Measurements from ENCODE around the gene BRWD1.

BRWD1 gene

GRCh38 chr21:39319251-39319756, 5.9 kb upstream of the BRWD1 start:
- Histone ChIP-seq H4K20me1 (no peaks in the 10 kb centered on the region), H3K4me1 (peaks cover 18 to 36% (median 33%) of the 10 kb centered on the region in 10 experiments), H3K4me2 (no peak overlapping the region), H3K4me3 (no peak overlapping the region), H3K36me3 (no peaks in the 10 kb centered on the region), H3K27ac (no peak overlapping the region), H3K9ac (no peak overlapping the region), H3K27me3 (no peaks in the 10 kb centered on the region), H3K9me3 (replicated peaks in 1 of 11) (no peaks in the 10 kb centered on the region)
- no peak for TF ChIP-seq Cebpa-rat (IDR thresholded peaks at IDR 0.05)

GRCh38 chr21:39318091-39318959, 4.9 kb upstream of the BRWD1 start:
- Histone ChIP-seq H3K4me3 (no peak overlapping the region), H4K20me1 (no peaks in the 10 kb centered on the region), H3K4me2 (peak overlapping the region; percentile 0 to 46 (median 29); a peak in 19 of 22 replicates), H3K9ac (no peak overlapping the region), H3K27ac (no peak overlapping the region), H3K4me1 (peaks cover 18 to 36% (median 34%) of the 10 kb centered on the region in 10 experiments), H3K27me3 (no peaks in the 10 kb centered on the region), H3K36me3 (no peaks in the 10 kb centered on the region), H3K9me3 (replicated peaks in 1 of 11) (no peaks in the 10 kb centered on the region)
- no peak for TF ChIP-seq Cebpa-rat (IDR thresholded peaks at IDR 0.05)

DNA sequence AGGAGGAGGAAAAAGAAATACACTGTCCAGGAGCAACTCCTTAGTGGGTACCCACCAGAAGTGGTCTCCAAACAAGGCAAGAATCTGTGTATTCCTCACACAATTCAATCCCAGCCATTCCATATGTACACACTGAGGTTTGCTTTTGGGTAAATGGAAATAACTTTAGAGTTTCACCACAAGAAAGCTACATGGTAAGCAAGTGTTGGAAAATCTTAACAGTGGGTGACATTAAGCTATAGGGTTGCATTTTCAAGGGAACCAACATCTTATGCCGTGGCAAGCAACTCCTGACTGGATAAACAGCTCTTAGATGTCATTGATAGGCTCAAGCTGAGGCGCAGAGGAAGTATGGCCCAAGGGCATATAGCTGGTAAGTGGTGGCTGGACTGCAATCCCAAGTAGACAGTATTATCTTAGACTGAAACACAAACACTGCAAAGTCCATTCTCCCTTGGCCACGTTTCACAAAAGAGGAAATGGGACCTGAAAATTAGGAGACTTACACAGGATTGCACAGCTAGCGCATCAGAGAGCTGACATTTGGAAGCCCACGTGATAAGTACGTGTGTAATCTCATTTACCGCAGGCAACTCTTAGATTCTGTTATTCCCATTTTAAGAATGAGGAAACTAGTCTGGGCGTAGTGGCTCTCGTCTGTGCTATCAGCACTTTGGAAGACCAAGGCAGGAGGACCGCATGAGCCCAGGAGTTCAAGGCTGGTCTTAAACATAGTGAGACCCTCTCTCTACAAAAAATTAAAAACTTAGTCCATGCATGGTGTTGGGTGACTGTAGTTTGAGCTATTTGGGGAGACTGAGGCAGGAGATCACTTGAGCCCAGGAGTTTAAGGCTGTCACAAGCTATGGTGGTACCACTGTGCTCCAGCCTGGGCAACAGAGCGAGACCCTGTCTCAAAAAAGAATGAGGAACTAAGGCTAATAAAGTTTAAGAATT, 4.0 kb upstream of the BRWD1 start:
- Histone ChIP-seq H3K9ac (no peak overlapping the region), H3K27ac (0 out of 22 replicates have a peak overlapping the region, but pooled peaks of 1 of the 11 experiments have one; percentile 25), H3K4me1 (peaks cover 18 to 36% (median 34%) of the 10 kb centered on the region in 10 experiments), H4K20me1 (no peaks in the 10 kb centered on the region), H3K4me2 (peak overlapping the region; percentile 0 to 46 (median 29); a peak in 19 of 22 replicates), H3K9me3 (replicated peaks in 1 of 11) (no peaks in the 10 kb centered on the region), H3K27me3 (no peaks in the 10 kb centered on the region), H3K4me3 (no peak overlapping the region), H3K36me3 (no peaks in the 10 kb centered on the region)
- no peak for TF ChIP-seq Cebpa-rat (IDR thresholded peaks at IDR 0.05)

DNA sequence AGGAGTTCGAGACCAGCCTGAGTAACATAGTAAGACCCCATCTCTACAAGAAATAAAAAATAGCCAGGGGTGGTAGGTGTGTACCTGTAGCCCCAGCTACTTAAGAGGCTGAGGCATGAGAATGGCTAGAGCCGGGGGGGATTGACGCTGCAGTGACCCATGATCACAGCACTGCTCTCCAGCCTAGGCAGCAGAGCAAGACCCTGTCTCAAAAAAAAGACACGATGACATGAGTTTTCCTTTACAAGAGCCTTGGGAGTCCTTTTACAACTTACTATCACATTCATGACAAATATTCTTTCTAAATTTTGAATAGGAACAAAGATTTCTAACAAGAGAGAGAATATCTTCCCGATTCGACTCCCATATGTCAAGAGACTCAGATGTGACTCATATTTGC, 3.3 kb upstream of the BRWD1 start:
- peaks cover 22 to 40% (median 38%) of the 10 kb centered on the region in 10 experiments for H3K4me1 ChIP-seq
- H3K36me3 ChIP-seq = peaks cover 0 to 4% (median 2%) of the 10 kb centered on the region in 11 experiments; a peak in 12 of 22 replicates
- H3K9ac ChIP-seq = no peak overlapping the region
- no peaks in the 10 kb centered on the region for H3K27me3 ChIP-seq
- H3K4me3 ChIP-seq = no peak overlapping the region
- no peak for TF ChIP-seq Cebpa-rat (IDR thresholded peaks at IDR 0.05)
- 0 out of 22 replicates have a peak overlapping the region, but pooled peaks of 1 of the 11 experiments have one; percentile 25 for H3K27ac ChIP-seq
- H4K20me1 ChIP-seq = peaks cover 0 to 5% (median 5%) of the 10 kb centered on the region in 11 experiments; a peak in 17 of 22 replicates
- no peak overlapping the region for H3K4me2 ChIP-seq
- H3K9me3 ChIP-seq (replicated peaks in 1 of 11) = no peaks in the 10 kb centered on the region

- Histone ChIP-seq H3K27me3 (no peaks in the 10 kb centered on the region), H3K4me3 (no peak overlapping the region), H3K4me1 (peaks cover 31 to 49% (median 46%) of the 10 kb centered on the region in 10 experiments), H3K9ac (no peak overlapping the region), H3K27ac (peak overlapping the region in 1 of 11 experiments; percentile 19; a peak in 1 of 22 replicates), H4K20me1 (peaks cover 7 to 14% (median 14%) of the 10 kb centered on the region in 11 experiments; a peak in 21 of 22 replicates), H3K36me3 (peaks cover 7 to 13% (median 11%) of the 10 kb centered on the region in 11 experiments), H3K9me3 (replicated peaks in 1 of 11) (no peaks in the 10 kb centered on the region), H3K4me2 (peak overlapping the region in 9 of 11 experiments; percentile 17 to 93 (median 83); a peak in 12 of 22 replicates)
- no peak for TF ChIP-seq Cebpa-rat (IDR thresholded peaks at IDR 0.05)
Observed at GRCh38 chr21:39315603-39316445, 2.4 kb upstream of the BRWD1 start.

DNA sequence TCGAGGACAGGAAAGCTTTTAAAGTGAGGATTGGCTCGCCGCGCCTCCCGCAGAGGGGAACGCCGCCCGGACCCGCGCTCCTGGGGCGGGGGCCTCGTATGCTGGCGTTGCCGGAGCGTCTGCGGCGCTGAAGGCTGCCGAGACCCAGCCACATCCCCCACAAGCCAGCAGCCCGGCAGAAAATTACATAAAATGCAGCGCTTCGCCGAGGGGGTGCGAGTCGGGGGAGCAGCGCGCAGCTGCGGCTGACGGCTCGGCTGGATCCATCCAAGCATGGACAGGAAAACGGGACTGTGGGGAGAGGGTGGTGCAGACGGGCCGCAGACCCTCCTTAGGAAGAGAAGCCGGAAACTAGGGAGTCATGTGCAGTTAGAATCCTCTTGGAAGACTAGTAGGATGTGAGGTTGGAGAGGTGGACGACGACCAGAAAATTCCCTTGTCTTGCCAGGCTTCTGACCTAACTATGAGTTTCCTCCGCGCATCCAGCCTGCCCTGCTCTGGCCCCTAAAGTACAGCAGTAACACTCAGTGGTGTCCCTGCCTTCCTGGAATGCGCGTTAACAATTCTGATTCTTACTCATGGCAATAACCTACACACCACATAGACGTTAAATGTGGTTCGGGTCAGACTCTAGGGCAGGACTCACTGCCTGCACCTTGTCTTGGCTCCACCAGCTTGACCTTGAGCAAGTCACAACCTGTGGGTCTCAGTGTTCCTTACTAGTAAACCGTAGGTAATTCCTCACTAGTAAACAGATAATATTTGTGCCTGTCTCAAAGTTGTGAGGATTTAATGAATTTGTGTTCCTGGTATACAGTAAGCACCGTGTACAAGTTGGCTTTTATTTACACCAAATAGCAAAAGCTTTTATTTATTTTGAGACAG, 953 bp upstream of the BRWD1 start:
- Histone ChIP-seq H3K4me2 (peak overlapping the region; percentile 79 to 94 (median 83)), H3K4me1 (peaks cover 31 to 53% (median 46%) of the 10 kb centered on the region in 10 experiments), H3K36me3 (peaks cover 21 to 27% (median 25%) of the 10 kb centered on the region in 11 experiments), H3K4me3 (peak overlapping the region; percentile 60 to 86 (median 79)), H3K27me3 (no peaks in the 10 kb centered on the region), H4K20me1 (peaks cover 11 to 29% (median 28%) of the 10 kb centered on the region in 11 experiments; a peak in 21 of 22 replicates), H3K27ac (peak overlapping the region; percentile 95 to 100 (median 99)), H3K9ac (peak overlapping the region; percentile 90 to 99 (median 97)), H3K9me3 (replicated peaks in 1 of 11) (no peaks in the 10 kb centered on the region)
- TF ChIP-seq Cebpa-rat (IDR thresholded peaks at IDR 0.05) = no peak

DNA sequence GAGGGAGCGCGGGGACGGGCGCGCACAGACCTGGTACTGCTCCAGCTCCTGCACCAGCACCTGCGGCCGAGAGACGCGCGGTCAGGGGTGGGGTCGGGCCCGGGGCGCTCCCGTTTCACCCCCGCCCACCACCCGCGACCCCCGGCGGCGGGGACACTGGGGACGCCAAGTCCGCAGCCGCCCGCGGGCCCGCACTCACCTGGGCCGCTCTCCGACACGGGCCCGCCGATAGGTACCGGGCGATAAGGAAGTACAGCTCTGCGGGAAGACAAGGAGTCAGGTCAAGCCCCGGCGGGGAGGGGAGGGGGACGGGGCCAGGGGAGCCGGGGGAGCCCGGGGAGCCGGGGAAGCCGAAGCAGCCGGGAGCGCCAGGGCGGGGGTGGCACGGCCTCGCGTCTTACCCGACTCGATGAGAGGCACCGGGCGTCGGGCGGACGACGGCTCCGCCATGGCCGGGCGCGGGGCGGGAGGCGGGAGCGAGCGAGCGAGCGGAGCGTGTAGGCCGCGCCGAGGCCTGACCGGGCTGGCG, 326 bp downstream of the BRWD1 start:
- Histone ChIP-seq H3K4me2 (peak overlapping the region; percentile 79 to 94 (median 83); a peak in 14 of 22 replicates), H3K9ac (peak overlapping the region; percentile 90 to 99 (median 97)), H3K4me1 (peaks cover 33 to 48% (median 42%) of the 10 kb centered on the region in 10 experiments), H3K36me3 (peaks cover 30 to 40% (median 37%) of the 10 kb centered on the region in 11 experiments), H3K27ac (peak overlapping the region; percentile 95 to 100 (median 99)), H4K20me1 (peaks cover 20 to 41% (median 40%) of the 10 kb centered on the region in 11 experiments; a peak in 21 of 22 replicates), H3K27me3 (no peaks in the 10 kb centered on the region), H3K4me3 (peak overlapping the region; percentile 60 to 86 (median 79)), H3K9me3 (replicated peaks in 1 of 11) (no peaks in the 10 kb centered on the region)
- TF ChIP-seq Cebpa-rat (IDR thresholded peaks at IDR 0.05) = no peak
